Aorta (tissue), 5 donors: Measurements from ENCODE around the gene SNAI3. TPM values are rescaled to one million over a fixed set of nuclear protein-coding genes. Genes with fewer than 3 reads are reported as not detected.

Experiments
- ATAC-seq: fragments of 200-7000 bp; cut with Tn5 transposase; one replicate; pipeline ENCODE4 v1.9.1; 2022; ENCODE audit warnings: moderate library complexity; ENCODE audit not compliant: low FRiP score
- DNase-seq, 2 donors: peaks; one replicate each; pipeline ENCODE4 v3.0.0-alpha.2; 2020
- H3K27ac ChIP-seq, 2 donors: one replicate each; pipeline ENCODE4 v1.5.1; 2013; ENCODE audit warnings: low read length in 2 of 2, mild to moderate bottlenecking in 2 of 2, moderate library complexity in 2 of 2, control low read depth in 1 of 2, inconsistent platforms in 1 of 2, low read depth in 1 of 2
- H3K27me3 ChIP-seq, 2 donors: one replicate each; pipeline ENCODE4 v1.6.1; 2013; ENCODE audit warnings: control low read depth in 1 of 2, low read length in 1 of 2, mild to moderate bottlenecking in 1 of 2, moderate library complexity in 1 of 2; ENCODE audit not compliant: insufficient read depth in 2 of 2, control insufficient read depth in 1 of 2
- H3K36me3 ChIP-seq, 2 donors: one replicate each; pipeline ENCODE4 v1.6.1; 2013; ENCODE audit warnings: control low read depth in 1 of 2, low read length in 1 of 2, mild to moderate bottlenecking in 1 of 2; ENCODE audit not compliant: insufficient read depth in 2 of 2, control insufficient read depth in 1 of 2
- H3K4me1 ChIP-seq, 2 donors: one replicate each; pipeline ENCODE4 v1.6.1; 2013; ENCODE audit warnings: low read length in 2 of 2, control low read depth in 1 of 2, mild to moderate bottlenecking in 1 of 2, moderate library complexity in 1 of 2; ENCODE audit not compliant: insufficient read depth in 2 of 2, control insufficient read depth in 1 of 2
- H3K4me3 ChIP-seq, 2 donors: one replicate each; pipeline ENCODE4 v1.5.1; 2013; ENCODE audit warnings: low read length in 2 of 2, control low read depth in 1 of 2, mild to moderate bottlenecking in 1 of 2
- H3K9me3 ChIP-seq: one replicate; pipeline ENCODE4 v1.6.1; 2013; ENCODE audit warnings: mild to moderate bottlenecking, low read length; ENCODE audit not compliant: control insufficient read depth
- WGBS, 2 donors: extraction: QIAGEN DNeasy Blood & Tissue Kit; methylation state at CpG; one replicate each; pipeline ENCODE4 v1.1.7; 2013; 5-methylcytosine and 5-hydroxymethylcytosine counted together
- intact Hi-C, 2 donors: fragments of 100-400 bp; cut with DNase I; formaldehyde crosslinking; loops; one replicate each; pipeline versions ENCODE4 v1.14.2 to v1.15.0; 2022
- polyA plus RNA-seq, 2 donors: library from polyadenylated mRNA; stranded (reverse); fragments of 200-250 nt; gene quantifications; one replicate each; pipeline ENCODE4 v1.2.3, GENCODE V29; 2013
- total RNA-seq, 2 donors: library from RNA; stranded (reverse); fragmentation: NEBNext Ultra II Directional; extraction: Animal tissue kit (Norgen Biotek cat#: 25700); gene quantifications; one replicate each; pipeline ENCODE4 v1.2.1, GENCODE V29; 2021
- donor health status: healthy with polysubstance abuse.
- donor health status: Bipolar disorder and iron deficiency.
- donor health status: DM: no; HTN: no; CAD: no.
- donor health status: DM: no; HTN: no; CAD: no.
- donor health status: DM: yes; HTN: yes; CAD: no.

Gene SNAI3
- total and polyA plus RNA-seq, 4 donors, result 0.27 to 1.6 (median 0.71) TPM; not detected in 1

- DNase-seq (no peak), ATAC-seq (no peak)
- intact Hi-C loops, result no loop called here
- 66 to 69% methylated on average over 15 of the region's 15 CpGs for WGBS, 2 donors
- H3K4me3 ChIP-seq, result no peak overlapping the region
- no peaks in the 10 kb centered on the region for H3K27me3 ChIP-seq
- H3K27ac ChIP-seq, result no peak overlapping the region
- H3K9me3 ChIP-seq, result no peaks in the 10 kb centered on the region
- no peaks in the 10 kb centered on the region for H3K4me1 ChIP-seq
- H3K36me3 ChIP-seq, result no peaks in the 10 kb centered on the region
Observed at GRCh38 chr16:88684569-88685155, 1.6 kb downstream of the SNAI3 start.

- intact Hi-C loops, result no loop called here
- Histone ChIP-seq H3K27me3 (no peaks in the 10 kb centered on the region), H3K4me3 (no peak overlapping the region), H3K27ac (no peak overlapping the region), H3K4me1 (no peaks in the 10 kb centered on the region), H3K36me3 (no peaks in the 10 kb centered on the region), H3K9me3 (no peaks in the 10 kb centered on the region)
- DNase-seq (peak; percentile 76 to 86), ATAC-seq (peak; percentile 15)
- 41 to 45% methylated on average over 21 of the region's 21 CpGs for WGBS, 2 donors
Observed at GRCh38 chr16:88681709-88682451, 4.4 kb downstream of the SNAI3 start.

DNA sequence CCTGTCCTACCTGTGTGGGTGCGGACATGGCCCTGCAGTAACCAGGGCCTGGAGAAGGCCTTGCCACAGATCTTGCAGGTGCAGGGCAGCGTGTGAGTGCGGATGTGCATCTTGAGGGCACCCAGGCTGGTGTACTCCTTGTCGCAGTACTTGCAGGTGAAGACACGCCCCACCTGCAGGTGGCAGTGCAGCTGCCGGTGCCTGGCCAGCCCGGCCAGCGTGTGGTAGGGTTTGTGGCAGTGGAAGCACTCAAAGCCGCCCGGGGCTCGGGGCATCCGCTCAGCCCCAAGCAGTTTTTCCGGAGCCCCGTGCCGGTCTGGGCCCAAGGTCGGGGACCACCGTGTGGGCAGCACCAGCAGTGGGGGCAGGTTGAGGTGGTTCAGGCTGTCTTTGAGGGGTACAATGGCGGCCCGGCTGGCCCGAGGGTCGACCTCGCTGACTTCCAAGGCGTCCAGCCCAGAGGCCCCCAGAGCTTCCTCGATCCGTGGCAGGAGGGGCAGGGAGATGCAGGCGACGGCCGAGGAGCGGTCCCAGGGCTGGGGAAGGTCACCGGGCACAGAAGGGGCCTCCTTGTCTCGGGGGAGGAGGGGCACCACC lies 5.1 kb downstream of the SNAI3 start:
- no peaks in the 10 kb centered on the region for H3K9me3 ChIP-seq
- H3K4me1 ChIP-seq, result no peaks in the 10 kb centered on the region
- ATAC-seq (no peak), DNase-seq (peak in 1 of 2 donors; percentile 75)
- no peaks in the 10 kb centered on the region for H3K36me3 ChIP-seq
- intact Hi-C loops, result no loop called here
- 50 to 58% methylated on average over 31 of the region's 31 CpGs for whole genome bisulfite sequencing, 2 donors
- H3K27ac ChIP-seq, result no peak overlapping the region
- H3K4me3 ChIP-seq, result no peak overlapping the region
- no peaks in the 10 kb centered on the region for H3K27me3 ChIP-seq

GRCh38 chr16:88680554-88681083 lies 5.7 kb downstream of the SNAI3 start:
- Histone ChIP-seq H3K36me3 (no peaks in the 10 kb centered on the region), H3K27ac (no peak overlapping the region), H3K4me3 (no peak overlapping the region), H3K9me3 (no peaks in the 10 kb centered on the region), H3K4me1 (no peaks in the 10 kb centered on the region), H3K27me3 (no peaks in the 10 kb centered on the region)
- ATAC-seq (no peak), DNase-seq (no peak)
- intact Hi-C loops, result no loop called here
- WGBS, 2 donors, result 84 to 85% methylated on average over 5 of the region's 5 CpGs

GRCh38 chr16:88678224-88678979 lies 7.9 kb downstream of the SNAI3 start:
- Histone ChIP-seq H3K4me3 (no peak overlapping the region), H3K36me3 (no peaks in the 10 kb centered on the region), H3K27me3 (no peaks in the 10 kb centered on the region), H3K4me1 (no peaks in the 10 kb centered on the region), H3K9me3 (no peaks in the 10 kb centered on the region), H3K27ac (no peak overlapping the region)
- ATAC-seq, result no peak
- 52 to 60% methylated on average over 32 of the region's 32 CpGs for WGBS, 2 donors
- DNase-seq, result peak in 1 of 2 donors; percentile 73
- intact Hi-C loops, result no loop called here

- DNase-seq, result no peak
- no peak for ATAC-seq
- H3K27me3 ChIP-seq, result no peaks in the 10 kb centered on the region
- H3K36me3 ChIP-seq, result no peaks in the 10 kb centered on the region
- H3K27ac ChIP-seq, result no peak overlapping the region
- H3K4me1 ChIP-seq, result no peaks in the 10 kb centered on the region
- no peaks in the 10 kb centered on the region for H3K9me3 ChIP-seq
- H3K4me3 ChIP-seq, result no peak overlapping the region
- WGBS, 2 donors, result 65 to 71% methylated on average over 13 of the region's 13 CpGs
- intact Hi-C loops, result no loop called here
Observed at GRCh38 chr16:88677721-88678120, 8.6 kb downstream of the SNAI3 start.

GRCh38 chr16:88676502-88677242 lies 9.6 kb downstream of the SNAI3 start:
- Histone ChIP-seq H3K4me1 (no peaks in the 10 kb centered on the region), H3K27me3 (no peaks in the 10 kb centered on the region), H3K36me3 (no peaks in the 10 kb centered on the region), H3K9me3 (no peaks in the 10 kb centered on the region), H3K4me3 (no peak overlapping the region), H3K27ac (no peak overlapping the region)
- DNase-seq, result peak in 1 of 2 donors; percentile 73
- WGBS, 2 donors, result 89 to 90% methylated on average over 22 of the region's 22 CpGs
- ATAC-seq, result no peak
- intact Hi-C loops, result no loop called here

- no peaks in the 10 kb centered on the region for H3K27me3 ChIP-seq
- 88 to 89% methylated on average over 19 of the region's 19 CpGs for WGBS, 2 donors
- intact Hi-C loops, result no loop called here
- H3K4me3 ChIP-seq, result no peak overlapping the region
- no peaks in the 10 kb centered on the region for H3K9me3 ChIP-seq
- no peak for ATAC-seq
- no peaks in the 10 kb centered on the region for H3K4me1 ChIP-seq
- H3K36me3 ChIP-seq, result no peaks in the 10 kb centered on the region
- no peak overlapping the region for H3K27ac ChIP-seq
- DNase-seq, result no peak
Observed at GRCh38 chr16:88673716-88674379, 12.5 kb downstream of the SNAI3 start.
